CD4-positive, alpha-beta T cell treated with Interleukin-1 beta for 1 hour (primary cell): ENCODE data around the gene HMGN4.
A peak's percentile ranks its signal among the peaks of the same experiment; 100 is the strongest.

Experiments
- DNase-seq, 2 donors: peaks; one replicate each; pipeline ENCODE4 v3.0.0-alpha.2; 2020 to 2022

The HMGN4 gene

DNA sequence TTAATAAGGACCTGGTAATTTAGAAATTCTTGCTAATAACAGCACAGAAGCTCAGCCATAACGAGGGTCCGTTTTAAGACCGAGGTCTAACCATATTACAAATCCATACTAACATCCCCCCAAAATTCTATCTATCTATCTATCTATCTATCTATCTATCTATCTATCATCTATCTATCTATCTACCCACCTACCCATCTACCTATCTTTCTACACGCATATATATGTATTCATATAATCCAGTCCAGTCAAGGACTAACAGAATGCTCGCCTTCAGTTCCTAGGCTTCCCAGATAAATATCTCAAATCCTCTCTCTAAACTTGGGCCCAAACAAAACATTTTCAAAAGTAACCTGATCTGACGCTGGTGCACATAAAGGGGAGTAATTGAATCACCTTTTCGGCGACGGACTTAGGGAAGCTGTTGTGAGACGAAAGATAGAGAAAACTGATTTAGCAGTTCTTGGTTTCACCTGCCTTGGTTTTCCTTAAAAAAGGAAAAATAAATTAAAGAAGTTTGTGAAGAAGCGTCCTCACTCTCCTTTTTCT is 14.5 kb downstream of the HMGN4 start:
- DNase-seq, result no peak

DNA sequence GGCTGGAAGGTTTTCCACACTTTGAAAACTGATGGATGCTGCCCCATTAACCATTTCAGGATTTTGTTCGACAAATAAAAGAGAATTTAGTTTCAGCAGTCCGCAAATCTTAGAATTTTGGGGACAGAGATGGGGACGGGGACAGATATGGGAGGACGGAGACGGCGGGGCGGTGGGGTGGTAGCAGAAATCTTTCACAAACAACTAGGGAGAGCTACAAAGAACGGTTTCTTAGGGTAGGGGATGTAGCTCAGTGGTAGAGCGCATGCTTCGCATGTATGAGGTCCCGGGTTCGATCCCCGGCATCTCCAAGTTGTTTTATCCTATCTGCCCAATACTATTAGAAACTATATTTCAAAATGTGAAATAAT is 15.1 kb downstream of the HMGN4 start:
- peak; percentile 80 to 86 for DNase-seq

DNA sequence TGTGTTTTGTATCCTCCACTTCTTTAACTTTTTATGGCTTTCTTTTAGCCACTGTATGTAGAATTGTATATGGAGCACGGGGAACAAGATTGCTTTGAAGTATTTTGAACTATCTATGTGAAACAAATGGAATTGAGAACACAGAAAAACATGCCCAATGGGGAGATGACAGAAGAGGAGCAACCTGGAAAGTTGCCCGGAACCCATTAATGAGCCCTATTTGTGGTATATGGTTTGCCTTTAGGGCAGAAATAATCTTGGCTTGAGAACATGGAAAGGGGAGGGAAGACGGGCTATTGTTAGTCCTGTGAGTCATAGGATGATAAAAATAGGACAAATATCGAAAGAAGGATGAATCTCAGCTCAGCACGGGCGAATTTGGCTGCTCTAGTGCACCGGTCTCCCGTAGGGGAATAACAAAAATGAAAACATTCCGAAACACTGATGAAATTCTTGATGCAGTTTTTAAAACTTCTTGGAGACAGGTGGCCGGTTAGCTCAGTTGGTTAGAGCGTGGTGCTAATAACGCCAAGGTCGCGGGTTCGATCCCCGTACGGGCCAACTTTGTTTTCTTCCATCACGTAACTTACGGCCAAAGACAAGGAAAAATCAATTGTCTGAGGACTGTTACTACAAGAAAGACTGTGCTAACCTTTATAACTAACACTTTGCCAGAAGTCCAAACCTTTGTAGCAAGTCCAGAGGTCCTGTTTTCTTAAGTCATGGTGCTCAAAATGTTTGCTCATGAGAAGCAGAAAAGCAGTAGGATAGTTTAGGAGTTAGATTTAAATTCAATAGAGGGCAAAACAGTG is 15.7 kb downstream of the HMGN4 start:
- DNase-seq, result peak; percentile 79 to 90

DNA sequence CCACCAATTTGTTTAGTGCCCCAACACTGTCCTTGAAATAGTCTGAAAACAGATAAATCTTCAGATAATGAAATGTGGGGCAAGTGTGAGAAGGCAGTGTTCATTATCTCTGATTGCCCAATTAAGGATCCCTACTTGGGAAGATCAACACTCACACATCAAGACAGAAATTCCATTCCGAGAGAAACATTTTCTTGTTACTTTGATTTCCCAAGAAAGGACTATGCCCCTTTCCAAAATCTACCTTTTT is 16.2 kb downstream of the HMGN4 start:
- DNase-seq, result no peak

DNA sequence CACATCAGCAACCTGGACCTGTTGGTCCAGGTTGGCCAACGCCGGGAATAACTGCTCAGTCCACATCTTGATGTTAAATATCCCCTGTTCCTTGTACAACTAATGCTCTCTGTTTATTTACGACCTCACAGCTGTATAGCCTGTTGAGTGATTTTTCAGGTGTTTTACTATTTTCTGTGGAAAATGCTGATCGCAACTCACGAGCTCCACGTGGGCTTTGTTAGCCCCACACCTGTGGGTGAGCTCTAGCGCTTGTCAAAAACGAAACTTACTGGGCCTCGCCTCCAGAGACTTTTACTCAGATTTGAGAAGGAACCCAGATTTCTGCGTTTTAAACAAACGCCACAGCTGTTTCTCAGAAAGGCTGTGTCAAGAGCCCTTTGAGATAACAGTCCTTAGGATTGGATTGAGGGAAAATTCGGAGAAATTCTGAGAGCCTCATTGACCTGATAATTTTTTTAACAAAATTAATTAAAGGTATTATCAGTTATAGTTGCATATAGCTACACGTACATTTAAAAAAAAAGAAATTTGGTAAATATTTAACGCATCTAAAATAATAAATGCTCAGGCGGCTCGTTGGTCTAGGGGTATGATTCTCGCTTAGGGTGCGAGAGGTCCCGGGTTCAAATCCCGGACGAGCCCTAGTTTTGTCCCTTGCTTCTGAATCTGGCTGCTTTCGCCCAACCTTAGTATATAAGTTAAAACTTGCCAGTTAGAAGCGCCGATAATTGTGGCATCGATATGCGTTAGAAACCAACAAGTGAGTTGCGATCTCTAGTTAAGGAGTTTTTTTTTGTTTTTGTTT is 16.7 kb downstream of the HMGN4 start:
- peak; percentile 60 to 73 for DNase-seq

DNA sequence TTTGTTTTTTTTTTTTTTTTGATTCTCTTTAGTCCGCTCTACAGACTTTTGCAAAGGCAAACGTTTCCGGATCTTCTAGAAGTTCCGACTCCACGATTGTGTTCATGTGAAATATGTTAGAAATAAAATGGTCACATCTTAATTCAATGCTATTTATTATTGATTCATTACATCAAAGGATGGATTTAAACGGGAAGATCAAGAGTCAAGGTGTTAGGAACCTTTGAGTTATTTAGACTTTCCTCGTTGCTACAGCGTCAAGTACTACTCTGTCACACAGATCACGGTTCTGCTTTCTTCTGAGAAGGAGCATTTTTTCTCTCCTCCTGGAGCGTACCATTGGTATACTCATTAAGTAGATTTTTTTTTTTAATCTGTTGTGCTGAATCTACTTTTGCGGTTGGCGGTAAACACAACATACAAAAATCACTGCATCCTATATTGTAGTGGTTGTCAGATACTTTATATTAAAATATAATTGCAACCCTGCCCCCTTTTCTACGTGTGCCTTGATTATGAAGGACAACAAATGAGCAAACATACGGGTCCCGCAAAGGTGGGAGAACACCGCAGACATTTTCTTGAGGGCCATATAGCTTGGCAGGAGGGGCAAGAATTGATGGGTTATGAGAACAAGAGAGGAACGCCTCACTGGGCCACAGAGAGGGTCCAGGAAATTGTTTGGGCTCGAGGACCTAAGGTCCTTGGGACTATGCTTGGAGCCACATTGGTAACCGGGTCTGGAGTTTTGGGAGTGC is 17.5 kb downstream of the HMGN4 start:
- no peak for DNase-seq

DNA sequence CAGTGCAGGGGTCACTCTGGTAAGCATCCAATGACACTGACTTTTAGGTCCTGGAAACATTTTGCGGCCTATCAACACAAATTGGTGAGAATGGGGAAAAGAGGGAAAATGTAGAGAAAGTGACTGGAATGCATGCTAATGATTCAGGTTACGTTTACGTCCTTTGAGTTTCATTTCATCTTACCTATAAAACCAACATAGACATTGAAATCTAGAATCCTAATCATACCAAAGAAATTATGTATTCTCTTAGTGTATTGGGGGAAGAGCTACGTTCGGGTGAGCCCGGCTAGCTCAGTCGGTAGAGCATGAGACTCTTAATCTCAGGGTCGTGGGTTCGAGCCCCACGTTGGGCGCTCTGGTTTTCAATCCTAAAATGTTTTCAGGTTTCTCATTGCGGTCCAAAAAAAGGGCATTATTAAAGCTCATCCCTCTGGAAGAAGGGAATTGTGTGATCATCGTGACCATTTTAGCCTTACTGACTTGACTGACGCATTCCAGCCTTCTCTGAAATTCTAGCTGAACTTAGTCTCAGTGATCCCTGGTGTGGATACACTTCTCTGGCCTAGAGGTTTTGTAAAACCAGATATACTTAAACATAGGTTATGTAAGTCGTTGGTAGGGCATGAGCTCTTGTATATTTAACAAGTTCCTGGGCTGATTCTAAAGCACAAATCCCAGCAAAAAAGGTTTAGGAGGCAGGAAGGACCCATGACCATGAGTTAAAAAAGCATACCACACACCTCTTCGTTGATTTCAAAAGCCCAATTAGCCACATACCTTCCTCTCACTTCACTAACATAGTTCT is 18.3 kb downstream of the HMGN4 start:
- DNase-seq, result peak in 1 of 2 donors; percentile 47

DNA sequence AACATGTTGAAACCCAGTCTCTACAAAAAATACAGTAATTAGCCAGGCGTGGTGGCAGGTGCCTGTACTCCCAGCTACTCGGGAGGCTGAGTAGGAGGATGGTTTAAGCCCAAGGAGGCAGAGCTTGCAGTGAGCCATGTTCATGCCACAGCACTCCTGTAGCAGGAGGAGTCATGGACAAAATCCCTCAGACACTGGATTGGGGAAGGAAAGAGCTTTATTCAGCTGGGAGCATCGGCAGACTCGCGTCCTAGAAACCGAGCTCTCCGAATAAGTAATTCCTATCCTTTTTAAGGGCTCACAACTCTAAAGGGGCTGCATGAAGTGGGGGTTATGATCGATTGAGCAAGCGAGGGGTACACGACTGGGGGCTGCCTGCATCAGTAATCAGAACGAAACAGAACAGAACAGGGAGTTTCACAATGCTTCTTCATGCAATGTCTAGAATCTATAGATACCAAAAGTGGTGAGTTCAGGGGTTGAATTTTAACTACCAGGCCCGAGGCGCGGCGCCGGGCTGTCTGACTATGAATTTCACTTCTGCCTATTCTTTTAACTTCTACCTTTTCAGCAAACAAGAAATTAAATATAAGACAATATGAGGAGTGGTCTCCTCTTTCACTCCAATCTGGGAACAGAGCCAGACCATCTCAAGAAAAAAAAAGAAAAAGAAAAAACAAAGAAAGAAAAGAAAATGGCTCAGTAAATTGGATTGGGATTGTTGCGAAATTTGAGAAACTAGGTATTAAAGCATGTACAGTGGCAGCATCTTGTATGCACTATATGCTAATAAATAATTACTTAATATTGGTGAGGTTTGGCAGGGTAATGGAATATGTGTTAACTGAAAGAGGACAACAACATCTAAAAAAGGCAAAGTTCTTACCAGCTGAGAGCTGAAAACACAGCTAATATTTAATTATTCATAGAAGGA is 23.6 kb downstream of the HMGN4 start:
- no peak for DNase-seq

DNA sequence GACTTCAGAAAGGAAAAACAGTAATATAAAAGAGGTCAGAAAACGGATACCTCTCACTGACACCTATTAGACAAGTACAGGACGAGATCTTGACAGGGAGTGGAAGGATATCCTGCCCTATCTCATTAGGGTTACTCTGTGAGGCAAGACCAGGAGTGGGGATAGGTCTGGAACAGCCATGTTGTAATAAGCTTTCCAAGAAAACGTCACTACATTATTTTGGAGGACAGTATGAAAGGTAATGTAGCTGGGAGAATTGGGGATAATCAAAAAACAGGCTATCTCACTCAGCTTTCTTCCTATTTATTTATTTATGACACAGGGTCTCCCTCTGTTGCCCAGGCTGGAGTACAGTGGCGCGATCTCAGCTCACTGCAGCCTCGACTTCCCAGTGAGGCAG is 25.3 kb downstream of the HMGN4 start:
- no peak for DNase-seq

DNA sequence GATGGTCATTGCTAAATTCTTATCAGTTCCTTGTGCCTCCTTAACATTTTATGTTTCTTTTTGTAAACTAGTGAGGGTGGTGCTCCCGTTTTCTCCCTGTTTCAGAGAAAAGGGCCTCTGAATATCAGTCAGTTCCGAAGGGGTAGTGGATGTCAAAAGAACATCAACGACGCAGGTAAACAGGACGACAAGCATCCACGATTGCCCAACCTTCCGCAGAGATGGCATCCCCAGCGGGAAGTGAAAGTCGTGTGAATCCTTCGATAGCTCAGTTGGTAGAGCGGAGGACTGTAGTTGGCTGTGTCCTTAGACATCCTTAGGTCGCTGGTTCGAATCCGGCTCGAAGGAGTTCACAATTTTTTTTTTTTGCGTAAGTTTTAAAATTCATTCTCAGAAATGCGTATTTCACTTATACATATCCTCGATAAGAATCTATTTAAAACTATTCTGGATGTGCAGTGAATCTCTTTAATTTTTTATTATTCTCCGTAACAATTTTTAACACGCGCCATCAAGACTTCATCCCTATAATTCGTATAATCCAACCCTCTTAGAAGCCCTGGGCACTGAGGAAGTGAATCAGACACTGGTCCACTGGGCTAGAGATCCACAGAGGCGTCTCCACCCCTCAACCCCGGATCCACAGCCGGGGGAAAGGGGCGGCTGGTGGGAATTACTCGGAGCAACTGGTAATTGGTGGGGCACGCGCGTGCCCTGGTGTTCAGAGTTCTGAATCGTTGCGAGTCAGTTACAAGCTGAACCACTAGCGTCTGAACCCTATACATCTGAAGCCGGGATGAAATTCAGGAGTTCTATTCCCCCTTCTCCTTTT is 30.7 kb downstream of the HMGN4 start:
- DNase-seq, result peak; percentile 96 to 99

DNA sequence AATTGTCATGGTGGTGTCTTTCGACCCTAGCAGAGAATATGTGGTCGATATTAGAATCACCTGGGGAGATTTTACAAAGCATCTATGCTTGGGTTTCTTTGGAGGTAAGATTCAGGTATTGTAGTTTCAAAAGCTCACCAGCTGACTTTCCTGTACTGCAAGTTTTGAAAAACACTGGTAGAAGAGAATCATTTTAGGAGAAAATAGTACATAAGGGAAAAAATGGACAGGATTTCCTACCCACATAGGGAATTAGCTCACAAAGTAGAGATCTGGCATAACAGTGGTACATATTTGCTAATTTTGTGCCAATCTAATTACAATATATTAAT is 31.2 kb downstream of the HMGN4 start:
- DNase-seq, result no peak

DNA sequence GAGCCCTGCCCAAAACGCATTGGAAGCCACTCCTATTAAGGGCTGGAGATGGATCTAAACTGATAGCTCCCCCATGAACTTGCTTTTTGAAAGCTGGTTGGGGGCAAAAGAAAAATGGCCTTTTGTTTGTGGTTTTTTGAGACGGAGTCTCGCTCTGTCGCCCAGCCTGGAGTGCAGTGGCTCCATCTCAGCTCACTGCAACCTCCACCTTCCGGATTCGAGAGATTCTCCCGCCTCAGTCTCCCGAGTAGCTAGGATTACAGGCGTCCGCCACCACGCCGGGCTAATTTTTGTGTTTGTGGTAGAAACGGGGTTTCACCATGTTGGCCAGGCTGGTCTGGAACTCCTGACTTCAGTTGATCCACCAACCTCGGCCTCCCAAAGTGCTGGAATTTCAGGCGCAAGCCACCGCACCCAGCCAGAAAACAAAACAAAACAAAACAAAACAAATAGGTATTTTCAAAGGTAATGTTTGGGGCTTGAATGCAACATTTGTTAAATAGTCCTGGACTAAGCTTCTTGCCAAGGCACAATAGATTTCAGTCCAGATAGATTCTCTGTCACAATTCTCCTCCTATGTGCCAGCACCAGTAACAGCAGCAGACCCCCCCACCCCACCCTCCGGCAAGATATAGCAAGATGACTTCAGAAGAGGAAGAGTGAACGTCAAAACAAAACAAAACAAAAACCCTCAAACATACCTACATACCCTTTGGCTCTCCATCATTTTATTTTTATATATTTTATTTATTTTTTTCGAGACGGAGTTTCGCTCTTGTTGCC is 32.1 kb downstream of the HMGN4 start:
- DNase-seq, result no peak

DNA sequence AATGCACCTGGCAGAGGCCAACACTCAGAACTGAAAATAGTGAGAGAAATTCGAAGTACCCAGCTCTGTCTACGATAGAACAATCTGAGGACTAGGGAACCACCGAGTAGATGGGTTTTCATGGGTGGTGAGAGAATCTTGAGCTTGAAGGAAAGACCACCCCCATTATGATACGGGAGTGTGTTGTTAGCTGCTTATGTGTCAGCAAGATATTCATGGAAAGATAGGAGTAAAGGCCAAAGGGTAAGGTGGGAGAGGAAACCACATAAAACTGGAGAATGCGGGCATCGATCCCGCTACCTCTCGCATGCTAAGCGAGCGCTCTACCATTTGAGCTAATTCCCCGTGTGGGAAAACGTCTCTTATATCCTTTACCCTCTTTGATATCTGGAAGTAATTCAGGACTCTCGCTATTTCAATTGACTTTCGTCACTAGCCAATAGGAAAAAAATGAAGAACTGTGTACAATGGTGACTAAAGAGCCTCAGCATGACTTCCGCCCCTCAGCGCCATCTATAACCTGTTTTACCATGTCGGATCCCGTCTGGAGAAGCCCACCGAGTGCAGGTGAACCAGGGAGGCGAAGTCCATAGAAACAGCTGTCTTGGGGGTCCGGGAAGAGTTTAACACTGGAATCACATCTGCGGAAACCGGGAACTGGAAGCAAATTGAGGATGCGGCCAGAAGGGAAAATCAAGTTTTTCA is 33.6 kb downstream of the HMGN4 start:
- DNase-seq, result peak; percentile 58 to 78

DNA sequence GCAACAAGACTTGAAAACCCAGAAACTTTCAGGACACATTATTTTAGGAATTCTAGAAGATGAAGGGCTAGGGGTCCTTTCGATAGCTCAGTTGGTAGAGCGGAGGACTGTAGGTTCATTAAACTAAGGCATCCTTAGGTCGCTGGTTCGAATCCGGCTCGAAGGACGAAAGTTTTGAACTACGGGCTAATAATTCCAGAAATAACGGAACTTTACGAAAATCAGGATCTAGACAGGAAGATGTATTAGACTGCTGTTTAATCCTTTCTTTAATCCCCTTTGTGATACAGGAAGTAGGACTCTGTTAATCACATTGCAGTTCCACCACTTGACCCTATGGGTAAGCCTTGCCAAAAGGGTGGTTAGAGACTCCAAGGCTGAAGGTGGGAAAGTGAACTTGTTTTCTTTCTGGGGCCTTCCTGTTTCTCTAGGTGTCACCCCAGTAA is 37.4 kb downstream of the HMGN4 start:
- DNase-seq, result no peak

DNA sequence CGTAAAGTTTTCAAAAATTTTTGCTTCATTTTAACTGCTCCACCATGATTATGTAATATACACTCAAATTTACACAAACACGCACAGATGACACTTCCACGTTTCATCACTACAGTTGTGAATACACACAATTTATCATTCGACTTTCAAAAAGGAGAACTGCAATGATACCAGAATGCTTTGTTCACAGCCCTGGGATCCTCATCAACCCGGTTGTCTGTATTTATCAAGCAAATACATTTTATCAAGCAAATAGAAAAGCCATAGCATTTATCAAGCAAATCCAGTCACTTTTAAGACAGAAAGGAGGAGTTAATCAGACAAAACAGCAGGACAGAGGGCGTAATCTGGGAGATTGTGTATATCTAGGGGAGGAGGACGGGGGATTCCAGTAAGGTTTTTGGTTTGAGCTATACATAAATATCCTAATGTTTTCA is 38.3 kb downstream of the HMGN4 start:
- DNase-seq, result no peak

DNA sequence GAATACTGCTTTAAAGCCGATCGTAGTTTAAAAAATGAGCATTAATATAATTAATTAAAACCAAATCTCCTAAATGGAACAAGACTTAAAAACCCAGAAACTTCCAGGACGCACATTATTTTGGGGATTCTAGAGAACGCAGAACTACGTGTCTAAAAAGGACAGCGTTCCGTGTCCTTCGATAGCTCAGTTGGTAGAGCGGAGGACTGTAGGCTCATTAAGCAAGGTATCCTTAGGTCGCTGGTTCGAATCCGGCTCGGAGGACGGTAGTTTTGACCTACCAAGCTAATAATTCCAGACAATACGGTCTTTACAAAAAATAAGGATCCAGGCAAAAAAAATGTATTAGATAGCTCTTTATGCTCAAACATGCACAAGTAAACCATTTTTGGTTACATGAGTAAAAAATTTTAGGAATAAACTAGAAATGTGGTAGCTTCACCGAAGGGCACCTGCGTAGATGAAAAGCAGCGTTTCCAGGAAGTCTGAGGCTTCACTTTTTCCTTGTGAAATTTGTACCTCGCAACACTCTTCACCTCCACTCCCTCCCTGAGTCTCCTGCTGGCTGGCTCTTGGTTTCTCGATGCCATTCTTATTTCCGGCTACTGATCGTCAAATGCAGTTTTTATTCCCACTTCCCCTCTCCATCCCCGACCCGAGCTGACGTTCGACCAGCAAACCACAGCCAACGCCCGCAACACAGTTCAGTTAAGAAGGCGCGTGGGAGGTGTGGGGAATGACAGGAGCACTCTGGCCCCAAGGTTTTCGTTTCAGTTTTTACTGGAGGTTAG is 39.0 kb downstream of the HMGN4 start:
- DNase-seq, result peak; percentile 65 to 76

DNA sequence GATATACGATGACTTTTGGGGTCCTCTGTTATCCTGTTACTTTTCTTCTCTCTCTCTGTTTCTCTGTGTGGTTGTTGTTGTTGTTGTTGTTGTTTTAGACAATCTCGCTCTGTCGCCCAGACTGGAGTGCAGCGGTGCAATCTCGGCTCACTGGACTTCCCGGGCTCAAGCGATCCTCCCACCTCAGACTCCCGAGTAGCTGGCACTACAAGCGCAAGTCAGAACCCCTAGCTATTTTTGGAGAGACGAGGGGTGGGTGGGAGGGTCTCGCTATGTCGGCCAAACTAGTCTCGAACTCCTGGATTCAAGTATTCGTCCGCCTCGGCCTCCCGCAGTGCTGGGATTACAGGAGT is 39.5 kb downstream of the HMGN4 start:
- no peak for DNase-seq

DNA sequence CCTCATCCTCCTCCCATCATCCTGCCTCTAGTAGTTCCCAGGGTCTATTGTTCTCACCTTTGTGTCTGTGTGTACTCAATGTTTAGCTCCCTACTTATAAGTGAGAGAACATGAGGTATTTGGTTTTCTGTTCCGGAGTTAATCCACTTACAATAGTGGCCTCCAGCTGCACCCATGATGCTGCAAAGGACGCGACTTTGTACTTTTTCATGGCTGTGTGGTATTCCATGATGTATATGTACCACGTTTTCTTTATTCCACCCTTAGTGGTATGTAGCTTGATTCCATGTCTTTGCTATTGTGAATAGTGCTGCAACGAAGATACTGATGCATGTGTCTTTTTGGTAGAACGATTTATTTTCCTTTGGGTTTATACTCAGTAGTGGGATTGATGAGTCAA is 40.1 kb downstream of the HMGN4 start:
- no peak for DNase-seq
